ENCODE measurements around the gene EML6.

- TF ChIP-seq MEIS2 (CRISPR knock-in tag; IDR thresholded peaks at IDR 0.05) (no peak), CTCF (CRISPR knock-in tag; IDR thresholded peaks at IDR 0.05) (no peak), USF2 (IDR thresholded peaks at IDR 0.05; ENCODE audit: low read depth, low read length) (no peak), USF2 (CRISPR knock-in tag; IDR thresholded peaks at IDR 0.05; ENCODE audit: borderline replicate concordance) (no peak), ATF3 (CRISPR knock-in tag; IDR thresholded peaks at IDR 0.05) (no peak), MAX (IDR thresholded peaks at IDR 0.05) (no peak), CBX1 (IDR thresholded peaks at IDR 0.05; ENCODE audit: low read depth) (no peak), ETV6 (CRISPR knock-in tag; conservative IDR thresholded peaks at IDR 0.05) (no peak), NFATC3 (CRISPR knock-in tag; IDR thresholded peaks at IDR 0.05) (no peak), POLR2A (IDR thresholded peaks at IDR 0.05; ENCODE audit: insufficient read depth in 1 of 2, low read depth in 2 of 2, low read length in 2 of 2) (no peak), RAD21 (CRISPR knock-in tag; IDR thresholded peaks at IDR 0.05) (no peak), ZBTB7B (CRISPR knock-in tag; IDR thresholded peaks at IDR 0.05) (no peak)
Observed at GRCh38 chr2:54864727-54865126, 141.3 kb downstream of the EML6 start.
